ENCODE measurements around the gene DHX35.
"Not testable (repeated sequence)": the region's sequence is repeated elsewhere in the genome, so short reads cannot be mapped to it uniquely, and the experiment has no call there.

DHX35 gene

GRCh38 chr20:38941726-38942389, 20.3 kb upstream of the DHX35 start:
- no peak for DNase-seq

GRCh38 chr20:38945012-38945411, 17.1 kb upstream of the DHX35 start:
- no peak for DNase-seq

GRCh38 chr20:38946836-38947235, 15.3 kb upstream of the DHX35 start:
- no peak for DNase-seq

- no peak for DNase-seq
These were observed 14.2 kb upstream of the DHX35 start for GRCh38 chr20:38947931-38948362.

GRCh38 chr20:38950254-38950653, 11.9 kb upstream of the DHX35 start:
- DNase-seq = no peak

GRCh38 chr20:38951611-38952010, 10.5 kb upstream of the DHX35 start:
- no peak for DNase-seq

GRCh38 chr20:38952153-38952552, 10.0 kb upstream of the DHX35 start:
- no peak for DNase-seq

GRCh38 chr20:38953630-38954340, 8.4 kb upstream of the DHX35 start:
- DNase-seq = no peak

- no peak for DNase-seq
These were observed 4.8 kb upstream of the DHX35 start for GRCh38 chr20:38957235-38957876.

GRCh38 chr20:38957915-38958485, 4.1 kb upstream of the DHX35 start:
- no peak for DNase-seq

- DNase-seq = not testable (repeated sequence)
These were observed 1.9 kb upstream of the DHX35 start for GRCh38 chr20:38960187-38960687.

- no peak for DNase-seq
These were observed 557 bp upstream of the DHX35 start for GRCh38 chr20:38961530-38962043.

- no peak for DNase-seq
These were observed 821 bp downstream of the DHX35 start for GRCh38 chr20:38962928-38963401.

GRCh38 chr20:38963745-38964144, 1.6 kb downstream of the DHX35 start:
- no peak for DNase-seq

GRCh38 chr20:38965264-38965663, 3.1 kb downstream of the DHX35 start:
- DNase-seq = no peak

- no peak for DNase-seq
These were observed 5.9 kb downstream of the DHX35 start for GRCh38 chr20:38968090-38968489.

- no peak for DNase-seq
These were observed 7.6 kb downstream of the DHX35 start for GRCh38 chr20:38969708-38970107.

- no peak for DNase-seq
These were observed 8.2 kb downstream of the DHX35 start for GRCh38 chr20:38970302-38970701.

- DNase-seq = no peak
These were observed 11.0 kb downstream of the DHX35 start for GRCh38 chr20:38973107-38973506.

- DNase-seq = no peak
These were observed 11.5 kb downstream of the DHX35 start for GRCh38 chr20:38973645-38974044.

- no peak for DNase-seq
These were observed 13.5 kb downstream of the DHX35 start for GRCh38 chr20:38975539-38976120.

- DNase-seq = no peak
These were observed 17.3 kb downstream of the DHX35 start for GRCh38 chr20:38979434-38979833.

GRCh38 chr20:38979842-38980241, 17.7 kb downstream of the DHX35 start:
- DNase-seq = no peak

Data from NCI-H1417 treated with DMSO at 0.1 percent for 48 hours (cell line).